ENCODE measurements around the gene METTL24. TPM values are rescaled to one million over a fixed set of nuclear protein-coding genes. Genes with fewer than 3 reads are reported as not detected.

The METTL24 gene
- total and polyA plus RNA-seq, 2 of the 8 experiments (the other 6 are each of a cell fraction or from before 2014, with no cell fraction given), result 0.30 to 0.39 TPM

DNA sequence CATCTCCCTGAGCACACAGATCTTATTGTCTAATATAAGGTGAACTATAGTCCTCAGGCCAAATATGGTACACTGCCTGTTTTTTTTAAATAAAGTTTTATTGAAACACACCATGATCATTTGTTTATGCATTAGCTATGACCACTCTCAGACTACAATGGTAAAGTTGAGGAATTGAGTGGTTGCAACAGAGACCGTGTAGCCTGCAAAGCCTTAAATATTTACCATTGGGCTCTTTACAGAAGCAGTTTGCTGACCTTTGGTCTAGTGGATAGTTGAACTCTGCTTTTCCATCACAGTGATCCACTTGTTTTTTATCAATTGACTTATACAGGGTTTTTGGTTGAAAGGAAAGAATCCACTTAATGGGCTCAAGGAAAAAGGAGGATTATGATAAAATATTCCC is 27.3 kb upstream of the METTL24 start:
- H3K9me3 ChIP-seq (ENCODE audit: insufficient read depth in 2 of 2, low read depth in 1 of 2, low read length in 1 of 2), result no peaks in the 10 kb centered on the region
- no peak overlapping the region for H2BK12ac ChIP-seq (ENCODE audit: low read depth, low read length)
- no peak overlapping the region for H4K91ac ChIP-seq (replicated peaks; ENCODE audit: insufficient read length, low read length)
- H3K23me2 ChIP-seq (ENCODE audit: low read depth, low read length), result no peaks in the 10 kb centered on the region
- no peak overlapping the region for H3K56ac ChIP-seq (replicated peaks; ENCODE audit: insufficient read length, low read depth, low read length)
- no peak overlapping the region for H2BK120ac ChIP-seq (replicated peaks; ENCODE audit: low read depth, low read length)
- H3K18ac ChIP-seq (ENCODE audit: extremely low read depth, low read length), result no peak overlapping the region
- FAIRE-seq (no peak), DNase-seq (ENCODE audit: low read depth in 1 of 2, low spot score in 2 of 2) (no peak)
- H4K8ac ChIP-seq (ENCODE audit: extremely low read depth, insufficient read depth, low read length), result no peak overlapping the region
- no peak overlapping the region for H2BK20ac ChIP-seq (ENCODE audit: low read length)
- no peak overlapping the region for H2BK5ac ChIP-seq (ENCODE audit: low read depth, low read length)
- H2AK5ac ChIP-seq (ENCODE audit: low read depth, low read length), result no peak overlapping the region
- no peak overlapping the region for H3K4me3 ChIP-seq (ENCODE audit: extremely low read depth in 1 of 4, insufficient read depth in 2 of 4, low read depth in 3 of 4, low read length in 4 of 4)
- 96% methylated on average over 1 of the region's 1 CpG; no CpG with 5 or more reads in 1 of the 2 experiments for WGBS, 2 experiments (ENCODE audit: extremely low coverage in 1 of 2, insufficient coverage in 1 of 2, insufficient read length in 1 of 2, insufficient replicate concordance in 2 of 2, low coverage in 1 of 2, low lambda C conversion rate in 2 of 2, missing lambda C conversion rate in 1 of 2)
- ChIA-PET CTCF (ENCODE audit: partially characterized antibody) (interaction anchor here (0.6 to 1.9 kb wide), 4 partner anchors 9 to 345 kb away, joined by 3 to 5 read pairs (median 4); no protein-coding TSS in a partner anchor), POLR2A (ENCODE audit: partially characterized antibody) (interaction anchor here (1.5 kb wide), 1 partner anchor 205 kb away, joined by 3 read pairs; the partner anchor contains the start of gene CDC40)
- H3K4me1 ChIP-seq (replicated peaks in 1 of 4; ENCODE audit: control insufficient read depth in 3 of 4, insufficient read depth in 4 of 4, low read length in 3 of 4), result peaks cover 0 to 2% (median 0%) of the 10 kb centered on the region in 4 experiments; a peak in 1 of 7 replicates
- H2BK15ac ChIP-seq (ENCODE audit: low read length), result no peak overlapping the region
- H2AFZ ChIP-seq (ENCODE audit: low read length), result no peak overlapping the region
- no peak overlapping the region for H3K4ac ChIP-seq (replicated peaks; ENCODE audit: insufficient read length, low read depth, low read length)
- H3K36me3 ChIP-seq (ENCODE audit: control insufficient read depth in 2 of 4, insufficient read depth in 4 of 4, low read length in 3 of 4), result no peaks in the 10 kb centered on the region
- no peaks in the 10 kb centered on the region for H3K79me2 ChIP-seq (ENCODE audit: control insufficient read depth in 1 of 2, insufficient read depth in 2 of 2, low read length in 2 of 2)
- no peak overlapping the region for H3K9ac ChIP-seq (replicated peaks in 1 of 4; ENCODE audit: extremely low read depth in 1 of 4, low read depth in 3 of 4, low read length in 3 of 4)
- no peak overlapping the region for H4K5ac ChIP-seq (ENCODE audit: insufficient read length, low read depth, low read length)
- no peak overlapping the region for H3K23ac ChIP-seq (ENCODE audit: insufficient read length)
- no peaks in the 10 kb centered on the region for H3K27me3 ChIP-seq (replicated peaks in 1 of 4; ENCODE audit: control insufficient read depth in 3 of 4, extremely low read depth in 1 of 4, insufficient read depth in 3 of 4, low read length in 3 of 4)
- no peaks in the 10 kb centered on the region for H3K79me1 ChIP-seq (ENCODE audit: low read depth, low read length)
- no peak overlapping the region for H3K14ac ChIP-seq (ENCODE audit: insufficient read length)
- no peak overlapping the region for H3K4me2 ChIP-seq (ENCODE audit: insufficient read depth in 1 of 2, low read depth in 2 of 2, low read length in 2 of 2)
- H4K20me1 ChIP-seq (replicated peaks in 1 of 2; ENCODE audit: control insufficient read depth in 1 of 2, insufficient read depth in 2 of 2, low read length in 2 of 2), result no peaks in the 10 kb centered on the region
- no peak overlapping the region for H3K27ac ChIP-seq (ENCODE audit: low read depth, low read length)
- TF ChIP-seq POLR2AphosphoS5 (IDR thresholded peaks at IDR 0.05; ENCODE audit: low read depth, low read length), result no peak
- TF ChIP-seq FOSL1 (IDR thresholded peaks at IDR 0.05; ENCODE audit: insufficient read depth, low read depth, low read length), result no peak
- TF ChIP-seq BCL11A (IDR thresholded peaks at IDR 0.05; ENCODE audit: low read depth in 2 of 2, low read length in 2 of 2), result no peak
- TF ChIP-seq BRCA1 (IDR thresholded peaks at IDR 0.05; ENCODE audit: low read depth, low read length), result no peak
- no peak for TF ChIP-seq HDAC6 (IDR thresholded peaks at IDR 0.05; ENCODE audit: low read depth, low read length)
- TF ChIP-seq, protein P1, sequence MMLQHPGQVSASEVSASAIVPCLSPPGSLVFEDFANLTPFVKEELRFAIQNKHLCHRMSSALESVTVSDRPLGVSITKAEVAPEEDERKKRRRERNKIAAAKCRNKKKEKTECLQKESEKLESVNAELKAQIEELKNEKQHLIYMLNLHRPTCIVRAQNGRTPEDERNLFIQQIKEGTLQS (IDR thresholded peaks at IDR 0.05; ENCODE audit: insufficient read depth, low read depth, low read length), result no peak
- no peak for TF ChIP-seq ASH2L (IDR thresholded peaks at IDR 0.05; ENCODE audit: low read length)
- no peak for TF ChIP-seq RBBP5 (IDR thresholded peaks at IDR 0.05; ENCODE audit: borderline replicate concordance, low read depth, low read length)
- TF ChIP-seq RNF2 (IDR thresholded peaks at IDR 0.05; ENCODE audit: borderline replicate concordance, low read depth, low read length, missing control alignments, poor library complexity, severe bottlenecking), result no peak
- TF ChIP-seq KDM4A (IDR thresholded peaks at IDR 0.05; ENCODE audit: low read depth, low read length, severe bottlenecking), result no peak
- TF ChIP-seq KDM1A (IDR thresholded peaks at IDR 0.05; ENCODE audit: borderline replicate concordance, low read length), result no peak
- TF ChIP-seq, protein P2, sequence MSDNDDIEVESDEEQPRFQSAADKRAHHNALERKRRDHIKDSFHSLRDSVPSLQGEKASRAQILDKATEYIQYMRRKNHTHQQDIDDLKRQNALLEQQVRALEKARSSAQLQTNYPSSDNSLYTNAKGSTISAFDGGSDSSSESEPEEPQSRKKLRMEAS (IDR thresholded peaks at IDR 0.05), result no peak
- no peak for TF ChIP-seq SAP30 (IDR thresholded peaks at IDR 0.05; ENCODE audit: insufficient read depth, insufficient replicate concordance, low read length)
